Measurements from ENCODE around the gene VPS35L.

The VPS35L gene

DNA sequence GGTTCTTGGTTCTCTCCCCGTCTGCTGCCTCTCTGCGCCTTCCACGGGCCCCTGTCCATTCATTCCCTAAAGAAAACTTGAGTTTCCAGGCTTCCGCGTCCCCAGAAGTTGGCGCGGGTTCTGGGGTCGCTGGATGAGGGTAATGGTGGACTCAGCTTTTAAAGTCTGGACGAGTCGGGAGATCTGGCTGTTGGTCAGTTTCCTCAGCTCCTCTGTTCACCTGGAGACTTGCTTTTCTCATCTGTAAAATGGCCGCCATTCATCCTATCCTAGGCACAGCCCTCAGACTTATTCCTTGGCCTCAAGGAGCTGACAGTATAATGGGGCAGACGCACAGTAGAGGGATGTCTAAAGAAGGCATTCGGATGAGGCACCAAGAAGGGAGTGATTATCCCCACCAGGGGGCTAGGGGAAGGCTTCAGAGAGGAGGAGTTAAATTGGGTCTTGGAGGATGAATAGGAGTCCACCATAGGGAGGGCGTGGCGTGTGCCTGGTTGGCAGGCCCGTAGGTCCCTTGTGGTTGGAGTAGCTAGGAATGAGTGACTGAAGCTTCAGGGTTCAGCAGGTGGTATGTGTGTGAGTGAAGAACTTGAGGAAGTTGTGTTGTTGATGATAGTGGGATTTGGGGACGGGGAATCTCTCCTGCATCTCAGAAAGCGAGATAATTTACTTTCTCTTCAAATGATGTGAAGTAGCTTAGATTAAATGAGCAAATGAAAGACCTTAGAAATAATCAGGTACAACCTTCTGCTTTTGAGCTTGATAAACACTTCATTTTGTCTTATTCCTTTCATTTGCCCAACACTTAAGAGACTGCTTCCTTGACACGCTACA, 652 bp downstream of the VPS35L start:
- peak; percentile 11 for DNase-seq
- H3K27ac ChIP-seq: peak overlapping the region; percentile 82
- TF ChIP-seq, protein P1, sequence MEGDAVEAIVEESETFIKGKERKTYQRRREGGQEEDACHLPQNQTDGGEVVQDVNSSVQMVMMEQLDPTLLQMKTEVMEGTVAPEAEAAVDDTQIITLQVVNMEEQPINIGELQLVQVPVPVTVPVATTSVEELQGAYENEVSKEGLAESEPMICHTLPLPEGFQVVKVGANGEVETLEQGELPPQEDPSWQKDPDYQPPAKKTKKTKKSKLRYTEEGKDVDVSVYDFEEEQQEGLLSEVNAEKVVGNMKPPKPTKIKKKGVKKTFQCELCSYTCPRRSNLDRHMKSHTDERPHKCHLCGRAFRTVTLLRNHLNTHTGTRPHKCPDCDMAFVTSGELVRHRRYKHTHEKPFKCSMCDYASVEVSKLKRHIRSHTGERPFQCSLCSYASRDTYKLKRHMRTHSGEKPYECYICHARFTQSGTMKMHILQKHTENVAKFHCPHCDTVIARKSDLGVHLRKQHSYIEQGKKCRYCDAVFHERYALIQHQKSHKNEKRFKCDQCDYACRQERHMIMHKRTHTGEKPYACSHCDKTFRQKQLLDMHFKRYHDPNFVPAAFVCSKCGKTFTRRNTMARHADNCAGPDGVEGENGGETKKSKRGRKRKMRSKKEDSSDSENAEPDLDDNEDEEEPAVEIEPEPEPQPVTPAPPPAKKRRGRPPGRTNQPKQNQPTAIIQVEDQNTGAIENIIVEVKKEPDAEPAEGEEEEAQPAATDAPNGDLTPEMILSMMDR (IDR thresholded peaks at IDR 0.05; ENCODE audit: low read depth, low read length, missing control alignments): peak; percentile 53
- no peaks in the 10 kb centered on the region for H3K36me3 ChIP-seq (replicated peaks)
- H3K27me3 ChIP-seq (replicated peaks): no peaks in the 10 kb centered on the region
- in situ Hi-C loops (cut with HindIII; ENCODE audit: low pct_ligation_motif_present, low sequenced_read_pairs): no loop called here
- peak overlapping the region; percentile 94 for H3K4me3 ChIP-seq (ENCODE audit: low read depth, low read length)

- H3K36me3 ChIP-seq (replicated peaks): no peaks in the 10 kb centered on the region
- DNase-seq: peak; percentile 49
Observed at GRCh38 chr16:19559242-19559910, 3.9 kb downstream of the VPS35L start.

DNA sequence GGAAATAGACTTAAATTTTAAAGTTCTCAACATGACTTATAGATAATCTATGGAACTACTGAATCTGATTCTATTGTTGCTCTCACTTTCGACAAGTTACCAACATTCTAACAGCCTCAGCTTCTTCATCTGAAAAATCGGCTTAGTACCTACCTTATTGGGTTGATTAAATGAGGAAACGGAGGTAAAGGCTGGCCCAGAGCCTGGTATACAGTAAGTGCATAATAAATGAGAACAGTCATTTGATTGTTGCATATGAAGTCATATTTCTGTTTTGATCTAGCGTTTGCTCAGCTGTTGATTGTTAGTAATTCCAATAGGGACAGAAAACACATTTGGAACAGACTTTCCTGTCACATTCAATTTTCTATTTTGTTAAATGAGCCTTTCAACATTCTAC, 4.6 kb downstream of the VPS35L start:
- in situ Hi-C loops (cut with HindIII; ENCODE audit: low pct_ligation_motif_present, low sequenced_read_pairs): no loop called here
- TF ChIP-seq, protein P1 (IDR thresholded peaks at IDR 0.05; ENCODE audit: low read depth, low read length, missing control alignments): no peak
- Histone ChIP-seq H3K36me3 (replicated peaks) (peaks cover under 1% of the 10 kb centered on the region), H3K4me3 (ENCODE audit: low read depth, low read length) (no peak overlapping the region), H3K27me3 (replicated peaks) (no peaks in the 10 kb centered on the region), H3K27ac (no peak overlapping the region)
- no peak for DNase-seq

More at GRCh38 chr16:19559242-19559910, 3.9 kb downstream of the VPS35L start:
- in situ Hi-C loops (cut with HindIII; ENCODE audit: low pct_ligation_motif_present, low sequenced_read_pairs): no loop called here
- no peak overlapping the region for H3K4me3 ChIP-seq (ENCODE audit: low read depth, low read length)
- H3K27me3 ChIP-seq (replicated peaks): no peaks in the 10 kb centered on the region
- TF ChIP-seq, protein P1 (IDR thresholded peaks at IDR 0.05; ENCODE audit: low read depth, low read length, missing control alignments): peak; percentile 54
- no peak overlapping the region for H3K27ac ChIP-seq

DNA sequence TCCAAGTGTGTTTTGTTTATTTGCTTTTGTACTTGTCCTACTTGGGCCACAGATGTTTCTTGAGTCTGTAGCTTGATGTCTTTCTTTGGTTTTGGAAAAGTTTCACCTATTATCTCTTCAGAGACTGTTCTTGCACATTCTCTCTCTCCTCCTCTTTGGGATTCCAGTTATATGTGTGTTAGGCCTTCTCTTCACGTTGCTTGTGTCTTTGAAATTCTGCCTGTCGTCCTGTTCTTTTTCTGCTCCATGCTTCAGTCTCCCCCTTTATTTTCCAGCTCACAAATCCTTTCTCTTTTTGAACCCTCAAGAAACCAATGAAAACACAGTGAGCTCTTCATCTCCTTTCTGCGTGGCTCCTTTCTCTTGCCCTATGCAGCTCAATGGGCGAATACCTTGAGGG, 7.9 kb downstream of the VPS35L start:
- H3K4me3 ChIP-seq (ENCODE audit: low read depth, low read length): no peak overlapping the region
- DNase-seq: no peak
- in situ Hi-C loops (cut with HindIII; ENCODE audit: low pct_ligation_motif_present, low sequenced_read_pairs): no loop called here
- TF ChIP-seq, protein P1 (IDR thresholded peaks at IDR 0.05; ENCODE audit: low read depth, low read length, missing control alignments): no peak
- H3K36me3 ChIP-seq (replicated peaks): peaks cover 23% of the 10 kb centered on the region
- H3K27ac ChIP-seq: no peak overlapping the region
- no peaks in the 10 kb centered on the region for H3K27me3 ChIP-seq (replicated peaks)

DNA sequence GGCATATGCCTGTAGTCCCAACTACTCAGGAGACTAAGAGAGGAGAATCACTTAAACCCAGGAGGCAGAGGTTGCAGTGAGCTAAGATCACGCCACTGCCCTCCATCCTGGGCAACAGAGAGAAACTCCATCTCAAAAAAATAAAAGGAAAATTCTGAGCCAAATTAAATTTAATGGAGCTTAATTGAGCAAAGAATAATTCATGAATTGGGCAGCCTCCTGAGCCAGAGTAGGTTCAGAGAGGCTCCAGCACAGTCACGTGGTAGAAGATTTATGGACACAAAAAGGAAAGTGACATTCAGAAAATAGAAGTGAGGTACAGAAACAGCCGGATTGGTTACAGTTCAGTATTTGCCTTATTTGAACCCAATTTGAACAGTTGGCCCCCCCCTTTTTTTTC, 10.9 kb downstream of the VPS35L start:
- Histone ChIP-seq H3K4me3 (ENCODE audit: low read depth, low read length) (no peak overlapping the region), H3K27me3 (replicated peaks) (no peaks in the 10 kb centered on the region), H3K27ac (no peak overlapping the region), H3K36me3 (replicated peaks) (peaks cover 37% of the 10 kb centered on the region)
- TF ChIP-seq, protein P1 (IDR thresholded peaks at IDR 0.05; ENCODE audit: low read depth, low read length, missing control alignments): no peak
- in situ Hi-C loops (cut with HindIII; ENCODE audit: low pct_ligation_motif_present, low sequenced_read_pairs): no loop called here
- no peak for DNase-seq
